HEK293 (cell line): Measurements from ENCODE around the gene FRMD3.

Source experiments
- CTCF ChIA-PET: fragments of 350-600 bp; formaldehyde crosslinking; extraction: SDS; loops from one replicate; lab custom pipeline; 2021; ENCODE audit warnings: antibody characterized with exemption; lab: Yijun Ruan, JAX
- POLR2A ChIA-PET: fragments of 300-600 bp; formaldehyde crosslinking; extraction: SDS; loops from one replicate; lab custom pipeline; 2020; ENCODE audit warnings: antibody characterized with exemption, inconsistent platforms; lab: Yijun Ruan, JAX
- H3K27ac ChIP-seq: fragments of 200-500 bp; sonication (Bioruptor generic); 2 replicates; pipeline ENCODE4 v1.5.1; 2014; ENCODE audit warnings: low read depth, low read length, control low read depth, inconsistent platforms; ENCODE audit errors: extremely low read depth
- H3K36me3 ChIP-seq, 2 experiments: fragments of 200-500 bp in 1 of 2; sonication (Bioruptor generic) in 1 of 2; 1 replicate in 1 of 2; 2 replicates in 1 of 2; pipeline ENCODE4 v1.5.1; 2014 to 2017; ENCODE audit warnings: inconsistent platforms in 2 of 2, low read length in 2 of 2; ENCODE audit not compliant: control insufficient read depth in 2 of 2, insufficient read depth in 1 of 2
- H3K4me1 ChIP-seq: fragments of 200-500 bp; sonication (Bioruptor generic); 2 replicates; pipeline ENCODE4 v1.5.1; 2014; ENCODE audit warnings: mild to moderate bottlenecking, low read length, inconsistent platforms; ENCODE audit not compliant: control insufficient read depth, insufficient read depth
- H3K4me3 ChIP-seq: 2 replicates; pipeline ENCODE4 v1.5.1; 2011; ENCODE audit warnings: low read depth, mild to moderate bottlenecking, control low read depth, low read length, moderate library complexity
- H3K9me3 ChIP-seq: fragments of 200-500 bp; sonication (Bioruptor generic); 2 replicates; pipeline ENCODE4 v1.5.1; 2014; ENCODE audit warnings: low read depth, low read length, inconsistent platforms; ENCODE audit not compliant: control insufficient read depth, insufficient read depth
- EGR2 ChIP-seq: fragments of 450-650 bp; formaldehyde crosslinking; IDR thresholded peaks from 2 replicates; pipeline ENCODE4 v1.5.1; 2016; ENCODE audit warnings: low read depth, missing biosample characterization, missing genetic modification characterization
- GLIS2 ChIP-seq: fragments of 450-650 bp; formaldehyde crosslinking; IDR thresholded peaks from 2 replicates; pipeline ENCODE4 v1.5.1; 2016; ENCODE audit warnings: missing biosample characterization, missing genetic modification characterization
- HOXD13 ChIP-seq: sonication (generic); formaldehyde crosslinking; IDR thresholded peaks from 2 replicates; pipeline ENCODE4 v1.8.0; 2022; ENCODE audit warnings: missing genetic modification reagents, borderline replicate concordance
- MZF1 ChIP-seq: fragments of 450-650 bp; formaldehyde crosslinking; IDR thresholded peaks from 2 replicates; pipeline ENCODE4 v1.5.1; 2017; ENCODE audit warnings: missing biosample characterization, missing genetic modification characterization, borderline replicate concordance
- PRDM1 ChIP-seq: fragments of 450-650 bp; formaldehyde crosslinking; IDR thresholded peaks from 2 replicates; pipeline ENCODE4; 2016; ENCODE audit warnings: missing biosample characterization, missing genetic modification characterization
- SALL2 ChIP-seq: fragments of 450-650 bp; formaldehyde crosslinking; IDR thresholded peaks from 2 replicates; pipeline ENCODE4 v1.5.0; 2017; ENCODE audit warnings: missing biosample characterization, mild to moderate bottlenecking, missing genetic modification characterization, borderline replicate concordance
- ZBTB1 ChIP-seq: fragments of 450-650 bp; formaldehyde crosslinking; IDR thresholded peaks from 2 replicates; pipeline ENCODE4 v1.5.1; 2016; ENCODE audit warnings: missing biosample characterization, missing genetic modification characterization
- ZBTB20 ChIP-seq: fragments of 450-650 bp; formaldehyde crosslinking; IDR thresholded peaks from 2 replicates; pipeline ENCODE4 v1.5.1; 2016; ENCODE audit warnings: missing biosample characterization, missing genetic modification characterization
- ZEB2 ChIP-seq: fragments of 450-650 bp; formaldehyde crosslinking; IDR thresholded peaks from 2 replicates; pipeline ENCODE4 v1.5.1; 2016; ENCODE audit warnings: missing biosample characterization, missing genetic modification characterization
- ZIC2 ChIP-seq: fragments of 450-650 bp; formaldehyde crosslinking; IDR thresholded peaks from 2 replicates; pipeline ENCODE4 v1.5.1; 2016; ENCODE audit warnings: missing biosample characterization, missing genetic modification characterization
- ZNF133 ChIP-seq: fragments of 450-650 bp; formaldehyde crosslinking; IDR thresholded peaks from 2 replicates; pipeline ENCODE4 v1.5.1; 2016; ENCODE audit warnings: missing biosample characterization, missing genetic modification characterization
- ZNF2 ChIP-seq: fragments of 450-650 bp; formaldehyde crosslinking; IDR thresholded peaks from 2 replicates; pipeline ENCODE4 v1.5.1; 2016; ENCODE audit warnings: missing biosample characterization, missing genetic modification characterization
- ZNF423 ChIP-seq: fragments of 450-650 bp; formaldehyde crosslinking; IDR thresholded peaks from 2 replicates; pipeline ENCODE4 v1.5.1; 2016; ENCODE audit warnings: missing biosample characterization, missing genetic modification characterization
- ZNF514 ChIP-seq: fragments of 450-650 bp; formaldehyde crosslinking; IDR thresholded peaks from 2 replicates; pipeline ENCODE4 v1.5.1; 2016; ENCODE audit warnings: missing biosample characterization, missing genetic modification characterization
- ZNF660 ChIP-seq: fragments of 450-650 bp; IDR thresholded peaks from 2 replicates; pipeline ENCODE4 v1.5.1; 2018; ENCODE audit warnings: missing biosample characterization, mild to moderate bottlenecking, missing genetic modification characterization
- ZNF664 ChIP-seq: fragments of 450-650 bp; formaldehyde crosslinking; IDR thresholded peaks from 2 replicates; pipeline ENCODE4 v1.5.1; 2016; ENCODE audit warnings: missing biosample characterization, missing genetic modification characterization
- ZNF76 ChIP-seq: fragments of 450-650 bp; formaldehyde crosslinking; IDR thresholded peaks from 2 replicates; pipeline ENCODE4; 2016; ENCODE audit warnings: low read depth, missing biosample characterization, missing genetic modification characterization, borderline replicate concordance
- ZNF776 ChIP-seq: fragments of 450-650 bp; formaldehyde crosslinking; IDR thresholded peaks from 2 replicates; pipeline ENCODE4 v1.5.0; 2017; ENCODE audit warnings: missing biosample characterization, missing genetic modification characterization, borderline replicate concordance
- ZNF777 ChIP-seq: fragments of 450-650 bp; formaldehyde crosslinking; IDR thresholded peaks from 2 replicates; pipeline ENCODE4 v1.5.1; 2017; ENCODE audit warnings: missing biosample characterization, missing genetic modification characterization, borderline replicate concordance
- ZNF785 ChIP-seq: fragments of 450-650 bp; formaldehyde crosslinking; IDR thresholded peaks from 2 replicates; pipeline ENCODE4 v1.5.1; 2016; ENCODE audit warnings: missing biosample characterization, missing genetic modification characterization
- ZNF791 ChIP-seq: fragments of 450-650 bp; formaldehyde crosslinking; IDR thresholded peaks from 2 replicates; pipeline ENCODE4 v1.5.1; 2016; ENCODE audit warnings: missing biosample characterization, missing genetic modification characterization
- ZXDB ChIP-seq: fragments of 450-650 bp; formaldehyde crosslinking; IDR thresholded peaks from 2 replicates; pipeline ENCODE4 v1.5.1; 2016; ENCODE audit warnings: missing biosample characterization, missing genetic modification characterization
- TF ChIP-seq, protein P1 (sequence below): fragments of 450-650 bp; formaldehyde crosslinking; IDR thresholded peaks from 2 replicates; pipeline ENCODE4 v1.5.1; 2016; ENCODE audit warnings: missing biosample characterization, missing genetic modification characterization, borderline replicate concordance
- TF ChIP-seq, protein P2 (sequence below): fragments of 450-650 bp; IDR thresholded peaks from 2 replicates; pipeline ENCODE4 v1.5.1; 2018; ENCODE audit warnings: missing biosample characterization, mild to moderate bottlenecking, missing genetic modification characterization
- TF ChIP-seq, protein P3 (sequence below): fragments of 450-650 bp; formaldehyde crosslinking; IDR thresholded peaks from 2 replicates; pipeline ENCODE4 v1.5.1; 2016; ENCODE audit warnings: missing biosample characterization, missing genetic modification characterization
- TF ChIP-seq, protein P4 (sequence below): fragments of 450-650 bp; formaldehyde crosslinking; IDR thresholded peaks from 2 replicates; pipeline ENCODE4 v1.5.1; 2017; ENCODE audit warnings: missing biosample characterization, missing genetic modification characterization

FRMD3 gene

DNA sequence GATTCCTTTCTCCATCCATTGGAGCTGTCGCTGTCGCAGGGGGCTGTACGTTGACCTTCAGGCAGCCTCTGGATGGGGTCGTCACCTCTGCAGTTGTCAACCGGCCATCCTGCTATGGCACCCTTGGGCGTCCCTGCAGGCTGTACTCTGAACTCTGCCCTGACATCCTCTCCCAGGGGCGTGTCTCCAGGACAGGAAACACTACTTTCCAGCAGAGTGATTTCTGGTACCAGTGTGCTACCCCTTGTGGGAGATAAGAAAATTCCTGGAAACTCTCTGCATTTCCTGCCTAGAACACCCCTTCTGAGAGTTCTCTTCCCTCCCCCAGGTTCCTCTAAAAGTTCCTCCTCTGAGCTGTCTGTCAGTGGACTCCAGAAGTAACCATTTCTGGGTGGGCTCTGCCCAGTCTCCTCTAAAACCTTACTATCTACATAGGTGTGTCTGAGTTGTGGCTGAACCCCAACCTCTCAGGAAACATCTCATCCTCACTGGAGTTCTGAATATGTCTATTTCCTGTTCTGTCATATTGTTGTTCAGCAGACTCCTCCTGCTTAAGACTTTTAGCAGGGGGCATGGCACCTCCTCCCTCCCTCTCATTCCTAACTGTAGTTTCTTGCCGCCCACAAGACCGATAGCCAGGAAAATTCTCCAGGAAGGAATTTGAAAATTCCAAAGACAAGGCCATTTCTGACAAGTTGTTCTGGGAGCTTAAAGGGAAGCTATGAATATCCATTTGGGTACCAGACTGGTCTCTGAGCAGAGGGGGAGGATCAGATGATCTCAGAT is 329.9 kb downstream of the FRMD3 start:
- Histone ChIP-seq H3K4me1 (no peaks in the 10 kb centered on the region), H3K4me3 (no peak overlapping the region), H3K9me3 (no peaks in the 10 kb centered on the region), H3K36me3 (no peaks in the 10 kb centered on the region), H3K27ac (no peak overlapping the region)
- TF ChIP-seq ZNF791 (tag by site-specific recombination) (no peak), ZNF133 (tag by site-specific recombination) (no peak), ZEB2 (tag by site-specific recombination) (no peak), MZF1 (tag by site-specific recombination) (no peak), ZNF776 (tag by site-specific recombination) (no peak), PRDM1 (no peak), ZIC2 (tag by site-specific recombination) (no peak), ZXDB (tag by site-specific recombination) (no peak), ZNF2 (no peak), EGR2 (tag by site-specific recombination) (no peak), SALL2 (tag by site-specific recombination) (no peak), HOXD13 (CRISPR knock-in tag) (no peak), ZNF514 (tag by site-specific recombination) (no peak)
- TF ChIP-seq, protein P1, sequence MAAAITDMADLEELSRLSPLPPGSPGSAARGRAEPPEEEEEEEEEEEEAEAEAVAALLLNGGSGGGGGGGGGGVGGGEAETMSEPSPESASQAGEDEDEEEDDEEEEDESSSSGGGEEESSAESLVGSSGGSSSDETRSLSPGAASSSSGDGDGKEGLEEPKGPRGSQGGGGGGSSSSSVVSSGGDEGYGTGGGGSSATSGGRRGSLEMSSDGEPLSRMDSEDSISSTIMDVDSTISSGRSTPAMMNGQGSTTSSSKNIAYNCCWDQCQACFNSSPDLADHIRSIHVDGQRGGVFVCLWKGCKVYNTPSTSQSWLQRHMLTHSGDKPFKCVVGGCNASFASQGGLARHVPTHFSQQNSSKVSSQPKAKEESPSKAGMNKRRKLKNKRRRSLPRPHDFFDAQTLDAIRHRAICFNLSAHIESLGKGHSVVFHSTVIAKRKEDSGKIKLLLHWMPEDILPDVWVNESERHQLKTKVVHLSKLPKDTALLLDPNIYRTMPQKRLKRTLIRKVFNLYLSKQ (tag by site-specific recombination): no peak
- TF ChIP-seq, protein P2, sequence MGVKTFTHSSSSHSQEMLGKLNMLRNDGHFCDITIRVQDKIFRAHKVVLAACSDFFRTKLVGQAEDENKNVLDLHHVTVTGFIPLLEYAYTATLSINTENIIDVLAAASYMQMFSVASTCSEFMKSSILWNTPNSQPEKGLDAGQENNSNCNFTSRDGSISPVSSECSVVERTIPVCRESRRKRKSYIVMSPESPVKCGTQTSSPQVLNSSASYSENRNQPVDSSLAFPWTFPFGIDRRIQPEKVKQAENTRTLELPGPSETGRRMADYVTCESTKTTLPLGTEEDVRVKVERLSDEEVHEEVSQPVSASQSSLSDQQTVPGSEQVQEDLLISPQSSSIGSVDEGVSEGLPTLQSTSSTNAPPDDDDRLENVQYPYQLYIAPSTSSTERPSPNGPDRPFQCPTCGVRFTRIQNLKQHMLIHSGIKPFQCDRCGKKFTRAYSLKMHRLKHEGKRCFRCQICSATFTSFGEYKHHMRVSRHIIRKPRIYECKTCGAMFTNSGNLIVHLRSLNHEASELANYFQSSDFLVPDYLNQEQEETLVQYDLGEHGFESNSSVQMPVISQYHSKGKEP (tag by site-specific recombination): no peak
- ChIA-PET POLR2A (no interaction called here), CTCF (interaction anchor here (0.6 kb wide), 1 partner anchor 26 kb away, joined by 3 read pairs; no protein-coding TSS in a partner anchor)

DNA sequence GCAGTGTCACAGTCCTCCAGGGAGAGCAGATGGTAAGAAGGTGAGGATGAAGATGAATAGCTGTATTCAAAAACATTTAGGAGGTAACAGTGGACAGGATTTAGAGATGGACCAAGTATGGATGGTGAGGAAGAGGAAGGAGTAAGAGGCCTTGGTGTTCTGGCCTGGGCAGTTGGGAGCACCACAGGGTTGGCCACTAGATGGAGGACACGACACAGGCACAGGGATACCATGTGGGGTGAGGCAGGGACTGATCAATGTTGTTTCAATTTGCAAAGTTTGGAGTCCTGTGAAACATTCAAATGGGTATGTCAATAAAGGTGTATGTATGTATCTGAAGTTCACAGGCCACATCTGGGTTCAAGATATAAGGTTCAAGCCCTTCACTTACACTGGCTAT is 334.2 kb downstream of the FRMD3 start:
- Histone ChIP-seq H3K36me3 (no peaks in the 10 kb centered on the region), H3K27ac (no peak overlapping the region), H3K9me3 (no peaks in the 10 kb centered on the region), H3K4me1 (no peaks in the 10 kb centered on the region), H3K4me3 (no peak overlapping the region)
- ChIA-PET CTCF (interaction anchor here (0.9 kb wide), 1 partner anchor 416 kb away, joined by 3 read pairs; no protein-coding TSS in a partner anchor), POLR2A (no interaction called here)
- no peak for TF ChIP-seq GLIS2 (tag by site-specific recombination)
- no peak for TF ChIP-seq ZBTB20
- TF ChIP-seq ZNF660 (tag by site-specific recombination): no peak
- TF ChIP-seq ZNF76 (tag by site-specific recombination): no peak
- TF ChIP-seq ZNF777 (tag by site-specific recombination): no peak
- TF ChIP-seq, protein P3, sequence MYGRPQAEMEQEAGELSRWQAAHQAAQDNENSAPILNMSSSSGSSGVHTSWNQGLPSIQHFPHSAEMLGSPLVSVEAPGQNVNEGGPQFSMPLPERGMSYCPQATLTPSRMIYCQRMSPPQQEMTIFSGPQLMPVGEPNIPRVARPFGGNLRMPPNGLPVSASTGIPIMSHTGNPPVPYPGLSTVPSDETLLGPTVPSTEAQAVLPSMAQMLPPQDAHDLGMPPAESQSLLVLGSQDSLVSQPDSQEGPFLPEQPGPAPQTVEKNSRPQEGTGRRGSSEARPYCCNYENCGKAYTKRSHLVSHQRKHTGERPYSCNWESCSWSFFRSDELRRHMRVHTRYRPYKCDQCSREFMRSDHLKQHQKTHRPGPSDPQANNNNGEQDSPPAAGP (tag by site-specific recombination): no peak
- no peak for TF ChIP-seq ZNF423 (tag by site-specific recombination)
- TF ChIP-seq, protein P4, sequence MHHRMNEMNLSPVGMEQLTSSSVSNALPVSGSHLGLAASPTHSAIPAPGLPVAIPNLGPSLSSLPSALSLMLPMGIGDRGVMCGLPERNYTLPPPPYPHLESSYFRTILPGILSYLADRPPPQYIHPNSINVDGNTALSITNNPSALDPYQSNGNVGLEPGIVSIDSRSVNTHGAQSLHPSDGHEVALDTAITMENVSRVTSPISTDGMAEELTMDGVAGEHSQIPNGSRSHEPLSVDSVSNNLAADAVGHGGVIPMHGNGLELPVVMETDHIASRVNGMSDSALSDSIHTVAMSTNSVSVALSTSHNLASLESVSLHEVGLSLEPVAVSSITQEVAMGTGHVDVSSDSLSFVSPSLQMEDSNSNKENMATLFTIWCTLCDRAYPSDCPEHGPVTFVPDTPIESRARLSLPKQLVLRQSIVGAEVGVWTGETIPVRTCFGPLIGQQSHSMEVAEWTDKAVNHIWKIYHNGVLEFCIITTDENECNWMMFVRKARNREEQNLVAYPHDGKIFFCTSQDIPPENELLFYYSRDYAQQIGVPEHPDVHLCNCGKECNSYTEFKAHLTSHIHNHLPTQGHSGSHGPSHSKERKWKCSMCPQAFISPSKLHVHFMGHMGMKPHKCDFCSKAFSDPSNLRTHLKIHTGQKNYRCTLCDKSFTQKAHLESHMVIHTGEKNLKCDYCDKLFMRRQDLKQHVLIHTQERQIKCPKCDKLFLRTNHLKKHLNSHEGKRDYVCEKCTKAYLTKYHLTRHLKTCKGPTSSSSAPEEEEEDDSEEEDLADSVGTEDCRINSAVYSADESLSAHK: no peak
- TF ChIP-seq ZNF664 (tag by site-specific recombination): no peak
- no peak for TF ChIP-seq ZNF785 (tag by site-specific recombination)
- no peak for TF ChIP-seq ZBTB1 (tag by site-specific recombination)
